Measurements from ENCODE around the gene NEMP2.

NEMP2 gene

GRCh38 chr2:190534310-190535120, at the start of gene NEMP2:
Gene NEMP2 (minus strand): TSS chr2:190534722. CDS start chr2:190534655, 67 bp downstream.
- peak; percentile 72 to 76 for DNase-seq

GRCh38 chr2:190583507-190584337, 49.2 kb upstream of the NEMP2 start:
- DNase-seq: no peak

GRCh38 chr2:190582736-190583506, 48.4 kb upstream of the NEMP2 start:
- DNase-seq: no peak

- DNase-seq: no peak
Measured at GRCh38 chr2:190582019-190582418, 47.5 kb upstream of the NEMP2 start.

- DNase-seq: no peak
Measured at GRCh38 chr2:190579915-190580846, 45.7 kb upstream of the NEMP2 start.

GRCh38 chr2:190579058-190579410, 44.5 kb upstream of the NEMP2 start:
- no peak for DNase-seq

- DNase-seq: peak in 1 of 2 experiments; percentile 53
Measured at GRCh38 chr2:190578158-190579057, 43.9 kb upstream of the NEMP2 start.

GRCh38 chr2:190576573-190576972, 42.1 kb upstream of the NEMP2 start:
- DNase-seq: no peak

- DNase-seq: no peak
Measured at GRCh38 chr2:190575263-190575662, 40.7 kb upstream of the NEMP2 start.

- no peak for DNase-seq
Measured at GRCh38 chr2:190574169-190574568, 39.6 kb upstream of the NEMP2 start.

- no peak for DNase-seq
Measured at GRCh38 chr2:190572246-190572645, 37.7 kb upstream of the NEMP2 start.

GRCh38 chr2:190571686-190572085, 37.2 kb upstream of the NEMP2 start:
- DNase-seq: no peak

- DNase-seq: no peak
Measured at GRCh38 chr2:190570871-190571270, 36.3 kb upstream of the NEMP2 start.

GRCh38 chr2:190569994-190570755, 35.7 kb upstream of the NEMP2 start:
- DNase-seq: no peak

GRCh38 chr2:190564838-190565237, 30.3 kb upstream of the NEMP2 start:
- no peak for DNase-seq

- DNase-seq: no peak
Measured at GRCh38 chr2:190563646-190564045, 29.1 kb upstream of the NEMP2 start.

GRCh38 chr2:190563109-190563508, 28.6 kb upstream of the NEMP2 start:
- peak; percentile 48 to 95 for DNase-seq

- no peak for DNase-seq
Measured at GRCh38 chr2:190562121-190562520, 27.6 kb upstream of the NEMP2 start.

- DNase-seq: no peak
Measured at GRCh38 chr2:190561094-190561493, 26.6 kb upstream of the NEMP2 start.

GRCh38 chr2:190554357-190555006, 20.0 kb upstream of the NEMP2 start:
- DNase-seq: no peak
